HG03354 (cell line): ENCODE measurements around the gene RPS21.

Experiments
- ATAC-seq: cut with Tn5 transposase; IDR thresholded peaks from one replicate; pipeline ENCODE4 v1.9.1; 2021; ENCODE audit warnings: mild to moderate bottlenecking; ENCODE audit not compliant: unreplicated experiment, poor library complexity, severe bottlenecking

RPS21 gene

DNA sequence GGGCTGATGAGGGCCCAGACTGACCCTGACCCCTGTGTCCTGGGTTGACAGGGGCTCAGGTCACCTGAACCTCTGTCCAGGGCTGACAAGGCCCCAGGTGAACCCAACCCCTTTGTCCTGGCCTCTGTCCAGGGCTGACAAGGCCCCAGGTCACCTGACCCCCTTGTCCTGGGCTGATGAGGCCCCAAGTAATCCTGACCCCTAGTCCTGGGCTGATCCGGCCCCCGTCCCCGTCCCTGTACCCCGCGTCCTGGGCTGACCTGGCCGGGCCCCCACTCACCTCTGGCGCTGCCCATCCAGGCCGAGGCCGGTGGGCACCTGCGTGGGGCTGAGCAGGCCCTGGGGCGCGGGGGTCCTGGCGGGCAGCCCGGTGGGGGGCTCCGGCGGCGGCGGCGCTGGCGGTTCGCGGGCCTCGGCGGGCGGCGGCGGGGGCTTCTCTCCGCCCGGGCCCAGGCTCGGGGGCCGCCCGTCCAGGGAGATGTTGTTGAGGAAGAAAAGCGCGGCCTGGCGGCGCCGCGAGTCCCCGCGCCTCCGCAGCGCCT is 19.8 kb downstream of the RPS21 start:
- ATAC-seq, result peak; percentile 6

GRCh38 chr20:62407221-62407992 is 20.5 kb downstream of the RPS21 start, which contains the start of gene CABLES2:
TSS of gene CABLES2 (minus strand) at chr20:62407285. CDS start at chr20:62407276, 9 bp downstream.
- peak; percentile 87 for ATAC-seq

- no peak for ATAC-seq
Observed at GRCh38 chr20:62408055-62408454, 21.2 kb downstream of the RPS21 start.

GRCh38 chr20:62408640-62409039 is 21.7 kb downstream of the RPS21 start:
- no peak for ATAC-seq

DNA sequence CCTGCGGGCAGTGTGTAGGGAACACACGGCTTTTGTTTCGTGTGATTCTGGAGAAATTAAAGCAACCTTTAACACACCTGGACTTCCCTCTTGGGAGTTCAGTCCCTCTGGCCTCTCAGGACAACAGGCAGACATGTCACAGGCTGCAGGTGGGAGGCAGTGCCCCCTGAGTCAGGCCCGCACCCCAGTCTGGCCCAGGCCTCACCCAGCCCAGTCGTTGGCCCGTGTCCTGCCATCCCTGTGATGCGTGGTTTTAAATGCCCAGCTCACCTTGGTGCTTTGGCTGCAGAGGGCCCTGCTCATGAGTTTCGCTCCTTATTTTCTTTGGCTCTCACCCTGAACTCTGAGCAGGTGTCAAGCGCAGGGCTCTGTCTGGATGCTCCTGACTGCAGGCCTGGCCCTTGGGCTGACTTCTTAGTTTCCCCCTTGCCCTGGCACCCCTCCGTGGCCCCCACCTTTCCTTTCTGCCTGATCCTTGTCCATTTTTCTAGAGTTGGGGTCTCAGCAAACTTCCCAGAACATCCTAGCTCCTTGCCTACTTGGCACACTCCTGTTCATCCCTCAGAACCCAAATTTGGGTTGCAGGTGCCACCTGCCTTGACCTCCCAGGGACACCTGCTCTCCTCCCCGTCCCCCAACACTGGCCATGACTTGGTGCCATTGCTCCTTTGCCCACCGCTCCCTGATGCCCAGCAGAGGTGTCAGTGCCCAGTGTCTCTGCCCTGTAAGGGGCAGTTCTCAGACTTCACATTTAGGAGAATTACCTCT is 22.4 kb downstream of the RPS21 start:
- no peak for ATAC-seq

GRCh38 chr20:62409931-62410745 is 23.2 kb downstream of the RPS21 start:
- ATAC-seq, result no peak

DNA sequence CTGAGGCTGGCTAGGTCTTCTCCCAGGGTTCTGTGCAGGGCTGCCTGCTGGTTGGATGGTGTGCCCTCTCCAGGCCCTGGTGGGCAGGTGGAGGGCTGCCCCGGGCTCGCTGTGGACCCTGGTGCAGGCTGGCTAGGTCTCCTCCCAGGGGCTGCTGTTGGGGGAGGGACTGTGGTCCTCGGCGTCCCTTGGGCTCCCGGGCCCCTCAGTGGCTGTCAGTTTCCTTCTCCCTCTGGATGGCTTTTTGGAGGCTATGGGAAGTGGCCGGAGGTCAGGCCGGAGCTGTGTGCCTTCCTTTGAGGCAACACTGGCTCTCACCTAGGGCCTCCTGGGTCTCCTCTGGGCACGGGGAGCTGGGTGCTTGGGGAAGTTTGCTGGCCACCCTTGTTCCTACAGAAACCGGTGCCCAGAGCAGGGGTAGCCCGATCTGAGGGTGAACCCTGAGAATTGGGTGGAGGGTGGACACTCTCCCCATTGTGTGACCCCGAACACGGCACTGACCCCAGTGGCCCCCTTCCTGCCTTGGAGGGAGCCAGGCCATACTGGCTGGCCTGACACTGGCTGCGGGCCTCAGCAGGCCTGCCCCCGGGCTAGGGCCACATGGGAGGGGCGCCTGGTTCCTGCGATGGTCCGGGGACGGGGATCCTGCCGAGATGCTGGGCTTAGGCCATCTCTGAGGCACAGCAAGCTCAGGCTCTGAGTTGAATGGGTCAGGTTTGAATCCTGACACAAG is 24.0 kb downstream of the RPS21 start:
- ATAC-seq, result no peak

DNA sequence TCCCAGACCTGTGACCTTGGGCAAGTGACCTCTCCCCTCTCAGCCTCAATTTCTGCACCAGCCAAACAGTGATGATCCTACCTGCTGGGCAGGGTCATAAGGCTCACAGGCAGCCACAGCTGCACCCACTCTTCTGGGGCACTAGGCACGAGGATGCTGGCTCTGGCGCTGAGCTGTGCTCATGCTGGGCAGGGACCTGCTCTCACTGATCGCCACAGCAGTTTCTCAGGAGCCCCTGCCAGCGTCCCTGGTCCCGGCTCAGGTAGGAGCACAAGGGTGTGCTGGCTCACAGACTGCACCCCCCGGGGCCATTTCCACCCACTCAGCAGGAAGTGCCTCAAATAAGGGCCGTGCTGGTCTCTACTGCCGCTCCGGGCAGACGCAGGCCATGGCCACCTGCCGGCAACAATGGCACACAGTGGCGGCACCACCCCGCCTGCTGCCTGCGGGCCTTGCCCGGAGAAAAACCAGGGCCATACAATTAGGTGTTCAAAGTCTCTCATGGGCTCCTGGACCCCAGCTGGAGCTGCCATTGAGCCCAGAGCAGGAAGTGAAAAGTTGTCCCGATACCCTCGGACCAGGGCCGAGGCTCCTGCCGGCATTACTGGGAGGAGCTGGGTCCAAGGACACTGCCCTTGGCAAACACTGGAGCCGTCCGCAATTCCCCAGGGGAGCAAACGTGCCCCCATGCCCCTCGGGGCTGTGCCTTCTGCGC is 24.7 kb downstream of the RPS21 start:
- ATAC-seq, result no peak

GRCh38 chr20:62412194-62413024 is 25.5 kb downstream of the RPS21 start:
- ATAC-seq, result no peak

- ATAC-seq, result no peak
Observed at GRCh38 chr20:62413025-62413570, 26.2 kb downstream of the RPS21 start.

DNA sequence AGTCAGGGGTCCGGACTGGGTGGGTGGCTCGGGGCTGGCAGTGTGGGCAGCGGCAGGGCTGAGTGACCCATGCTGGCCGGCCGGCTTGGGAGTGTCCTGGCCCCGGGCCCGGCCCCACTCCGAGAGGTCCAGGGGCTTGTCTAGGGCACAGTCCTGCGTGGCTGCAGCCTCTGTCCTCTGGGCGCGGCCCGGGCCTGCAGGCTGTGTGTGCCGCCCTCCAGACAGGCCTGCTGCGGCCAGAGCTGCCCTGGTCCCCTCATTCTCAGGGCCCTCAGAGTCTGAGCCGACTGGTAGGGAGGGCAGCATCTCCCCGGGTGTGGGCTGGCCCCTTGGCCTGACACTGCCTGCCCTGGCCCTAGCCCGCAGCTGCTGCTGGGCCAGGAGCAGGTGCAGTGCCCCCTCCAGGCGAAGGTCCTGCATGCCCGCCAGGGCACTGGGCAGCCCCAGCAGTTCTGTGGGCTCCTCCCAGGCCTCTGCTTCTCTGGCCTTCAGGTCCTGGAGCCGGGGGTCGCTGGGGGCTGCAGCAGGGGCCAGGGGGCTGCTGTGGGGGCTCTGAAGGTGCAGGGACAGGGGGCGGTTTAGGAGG is 27.1 kb downstream of the RPS21 start:
- ATAC-seq, result no peak

DNA sequence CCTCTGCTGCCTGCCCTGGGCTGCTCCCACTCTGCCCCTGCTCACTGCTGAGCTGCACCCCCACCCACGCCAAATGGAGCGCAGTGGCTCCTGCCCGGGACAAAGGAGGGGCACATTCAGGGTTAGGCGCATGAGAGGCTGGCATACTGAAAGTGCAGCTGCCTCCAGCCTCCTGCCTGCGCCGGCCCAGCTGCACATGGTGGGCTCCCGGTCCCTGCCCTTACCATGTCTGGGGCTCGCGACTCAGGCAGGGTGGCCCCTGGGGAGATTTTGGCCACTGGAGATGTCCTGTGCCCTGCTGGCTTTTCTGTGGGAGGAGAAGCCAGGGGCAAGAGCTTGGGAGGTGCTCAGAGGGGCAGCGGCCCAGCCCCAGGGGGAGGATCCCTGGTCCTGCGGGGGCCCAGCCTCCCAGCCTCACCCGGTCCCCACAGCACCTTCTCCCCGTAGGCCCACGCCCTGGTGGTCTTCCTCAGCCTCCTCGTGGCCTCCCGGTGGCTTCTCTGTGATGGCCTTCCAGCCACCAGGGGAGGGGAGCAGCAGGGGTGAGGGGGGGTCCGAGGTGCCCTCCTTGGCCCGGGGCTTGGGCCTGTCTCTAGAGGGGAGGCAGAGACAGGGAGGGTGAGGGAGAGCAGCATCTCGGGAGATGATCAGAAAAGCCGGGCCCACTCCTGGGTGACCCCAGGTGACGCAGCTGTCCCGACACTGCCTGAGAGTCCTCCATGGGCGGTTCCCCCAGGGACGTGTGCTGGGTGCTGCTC is 28.6 kb downstream of the RPS21 start:
- ATAC-seq, result no peak

DNA sequence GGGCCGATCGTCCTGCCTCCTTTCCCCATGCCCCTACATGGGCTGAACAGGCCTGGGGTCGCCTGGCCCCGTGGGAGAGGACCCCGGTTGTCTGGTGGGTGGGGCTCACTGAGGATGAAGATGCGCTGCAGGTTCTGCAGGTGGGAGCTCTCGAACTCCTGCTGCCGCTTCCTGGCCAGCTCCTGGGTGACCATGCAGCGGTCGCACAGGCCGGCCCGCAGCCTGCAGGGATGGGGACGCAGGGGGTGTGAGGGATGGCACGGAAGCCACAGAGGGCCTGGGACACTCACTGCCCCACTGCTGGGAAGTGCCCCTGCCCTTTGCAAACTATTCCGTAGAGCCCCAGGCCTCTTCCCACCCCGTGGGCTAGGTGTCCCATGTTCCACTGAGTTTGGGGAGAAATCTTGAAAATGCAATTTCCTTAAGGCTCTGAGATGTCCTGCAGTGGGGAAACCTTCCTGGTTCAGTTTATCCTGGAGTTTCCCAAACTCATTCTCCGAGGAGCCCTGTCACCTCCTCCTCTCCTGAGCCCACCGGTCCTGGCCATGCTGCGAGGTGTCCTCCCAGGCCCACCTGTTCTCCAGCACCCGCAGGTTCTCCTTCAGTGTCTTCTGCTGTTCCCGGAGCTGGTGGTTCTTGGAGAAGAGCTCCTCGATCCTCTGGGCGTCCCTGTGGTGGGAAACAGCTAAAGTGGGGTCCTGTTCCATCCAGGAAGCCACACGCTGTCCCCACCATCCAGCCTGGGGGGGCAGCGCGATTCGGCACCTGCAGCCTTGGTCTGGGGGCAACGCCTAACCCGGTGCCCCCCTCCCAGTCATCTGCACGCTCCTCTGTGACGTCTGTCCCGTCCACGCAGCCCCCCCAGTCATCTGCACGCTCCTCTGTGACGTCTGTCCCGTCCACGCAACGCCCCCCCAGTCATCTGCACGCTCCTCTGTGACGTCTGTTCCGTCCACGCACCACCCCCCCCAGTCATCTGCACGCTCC is 30.0 kb downstream of the RPS21 start:
- no peak for ATAC-seq

DNA sequence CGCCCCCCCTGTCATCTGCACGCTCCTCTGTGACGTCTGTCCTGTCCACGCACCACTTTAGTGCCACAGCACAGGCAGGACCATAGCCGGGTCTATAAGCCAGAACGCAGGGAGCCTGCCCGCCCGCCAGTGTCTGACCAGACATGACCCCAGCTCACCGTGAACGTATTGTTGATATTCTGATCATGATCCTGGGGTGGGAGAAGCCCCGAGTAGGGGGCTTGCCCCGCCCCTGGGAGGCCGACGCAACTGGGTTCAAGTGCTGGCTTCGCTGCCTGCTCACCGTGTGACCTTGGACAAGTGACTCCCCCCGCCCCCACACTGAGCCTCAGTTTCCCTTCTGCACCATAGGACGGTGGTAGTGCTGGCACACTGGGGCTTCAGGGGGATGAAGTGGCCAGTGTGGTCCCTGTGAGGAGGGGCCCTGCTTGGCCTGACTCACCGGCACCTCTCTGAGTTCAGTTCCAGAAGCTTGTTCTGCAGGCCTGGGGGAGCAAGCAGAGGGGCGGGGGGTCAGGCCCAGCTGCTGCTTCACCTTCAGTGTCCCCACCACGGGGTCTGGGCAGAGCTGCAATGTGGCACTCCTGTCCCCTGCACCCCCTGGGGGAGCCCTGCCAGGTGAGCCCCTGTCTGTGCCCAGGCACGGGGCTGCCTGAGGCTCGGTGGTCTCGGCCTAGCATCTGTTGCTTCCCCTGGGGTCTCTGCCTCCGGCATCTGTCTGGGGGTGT is 31.2 kb downstream of the RPS21 start:
- no peak for ATAC-seq
